ENCODE measurements around the gene ITPKB.
"Not testable (repeated sequence)": the region's sequence is repeated elsewhere in the genome, so short reads cannot be mapped to it uniquely, and the experiment has no call there.

The ITPKB gene

DNA sequence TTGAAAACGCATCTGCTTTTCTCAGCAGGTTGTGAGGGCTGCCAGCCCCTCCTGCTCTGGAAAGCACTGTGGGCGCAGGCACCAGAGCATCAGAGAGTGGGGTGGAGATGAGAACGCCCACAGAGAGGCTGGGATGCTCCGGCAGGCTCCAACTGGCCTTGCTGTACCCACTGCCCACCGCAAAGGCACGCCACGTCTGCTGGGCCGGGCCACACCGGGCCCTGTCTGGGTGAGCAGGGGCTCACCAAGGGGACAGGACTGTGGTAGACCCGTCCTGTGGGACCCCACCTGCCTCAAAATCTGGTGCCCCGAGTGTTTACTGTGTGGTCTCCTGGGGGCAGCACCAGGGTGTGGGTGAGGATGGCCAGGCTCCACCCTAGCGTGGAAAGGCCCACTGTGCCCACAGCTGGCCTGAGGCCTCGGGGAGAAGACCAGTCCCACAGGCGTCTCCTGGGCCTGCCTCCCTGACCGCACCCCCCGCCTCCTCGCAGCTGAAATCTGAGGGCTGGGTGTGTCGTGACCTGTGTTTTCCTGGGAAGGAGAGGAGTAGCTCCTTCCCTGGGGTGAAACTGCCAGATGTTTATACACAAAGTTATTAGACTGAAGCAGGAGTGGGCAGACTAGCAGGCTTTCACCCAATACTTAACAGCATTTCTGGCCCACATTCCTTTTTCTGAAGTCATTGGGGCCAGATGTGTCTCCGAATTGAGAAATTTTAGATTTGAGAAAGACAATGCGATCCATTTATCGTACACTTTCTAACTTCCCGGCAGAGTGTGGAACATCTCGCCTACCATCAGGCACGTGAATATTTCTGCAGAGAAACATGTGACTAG, 136.7 kb downstream of the ITPKB start:
- no peak for DNase-seq (ENCODE audit: low spot score)

DNA sequence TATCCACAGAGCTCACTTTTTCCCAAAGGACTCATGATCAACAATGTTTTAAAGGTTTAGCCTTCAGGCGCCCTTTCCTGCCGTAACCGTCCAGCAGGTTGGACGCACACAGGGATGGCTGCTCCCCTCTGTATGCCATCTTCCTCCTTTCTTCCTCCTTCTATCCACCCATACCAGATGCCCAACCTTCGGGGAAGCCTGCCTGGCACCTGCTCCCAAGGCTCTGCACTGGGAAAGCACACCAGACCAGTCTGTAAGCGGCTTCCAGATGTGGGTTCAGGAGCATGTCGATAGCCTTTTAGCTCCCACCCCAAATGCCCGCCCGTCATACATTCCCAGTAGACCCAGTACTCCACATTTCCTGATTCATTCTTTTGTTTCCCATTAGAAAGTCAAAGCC, 137.6 kb downstream of the ITPKB start:
- no peak for DNase-seq (ENCODE audit: low spot score)

DNA sequence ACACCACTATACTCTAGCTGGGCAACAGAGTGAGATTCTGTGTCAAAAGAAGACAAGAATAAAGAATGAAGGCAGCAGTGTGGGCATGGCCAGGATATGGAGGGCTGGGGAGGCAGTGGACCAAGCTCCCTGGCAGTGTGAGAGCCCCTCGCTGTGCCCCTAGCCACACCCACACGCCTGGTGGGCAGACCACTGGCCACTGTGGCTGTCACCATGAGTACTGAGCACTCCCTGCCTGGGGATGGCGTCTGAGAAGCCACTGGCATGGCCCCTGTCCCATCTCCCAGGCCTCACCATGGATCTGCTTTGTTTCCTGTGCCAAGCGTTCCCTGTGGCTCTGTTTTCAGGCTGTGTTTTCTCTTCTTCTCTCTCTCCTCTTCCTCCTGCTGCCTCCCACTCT, 138.8 kb downstream of the ITPKB start:
- DNase-seq (ENCODE audit: low spot score), result no peak

DNA sequence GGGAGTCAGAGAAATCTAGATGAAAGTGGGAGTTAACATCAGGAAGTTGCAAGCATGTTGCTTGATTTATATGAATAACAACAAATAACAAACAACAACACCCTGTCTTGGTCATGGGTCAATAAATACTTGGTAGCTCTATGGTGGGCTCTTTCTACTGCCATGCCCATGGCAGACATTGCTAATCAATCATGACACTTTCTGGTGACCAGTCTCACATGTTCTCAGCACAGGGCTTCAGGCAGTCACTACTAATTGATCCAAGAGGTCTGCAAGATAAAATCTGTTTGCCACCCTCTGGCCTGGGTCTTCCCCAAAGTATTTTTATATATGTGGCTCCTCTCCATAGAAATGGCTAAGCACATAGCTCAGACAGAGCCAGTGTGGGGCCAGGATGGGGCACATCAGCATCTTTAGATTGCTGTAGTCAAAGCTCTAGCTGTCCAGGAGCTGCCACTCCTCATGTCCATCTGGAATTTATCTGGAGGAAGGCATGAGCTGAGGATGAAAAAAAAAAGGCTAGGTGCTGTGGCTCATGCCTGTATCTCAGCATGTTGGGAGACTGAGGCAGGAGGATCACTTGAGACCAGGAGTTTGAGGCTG, 139.3 kb downstream of the ITPKB start:
- DNase-seq (ENCODE audit: low spot score), result no peak

DNA sequence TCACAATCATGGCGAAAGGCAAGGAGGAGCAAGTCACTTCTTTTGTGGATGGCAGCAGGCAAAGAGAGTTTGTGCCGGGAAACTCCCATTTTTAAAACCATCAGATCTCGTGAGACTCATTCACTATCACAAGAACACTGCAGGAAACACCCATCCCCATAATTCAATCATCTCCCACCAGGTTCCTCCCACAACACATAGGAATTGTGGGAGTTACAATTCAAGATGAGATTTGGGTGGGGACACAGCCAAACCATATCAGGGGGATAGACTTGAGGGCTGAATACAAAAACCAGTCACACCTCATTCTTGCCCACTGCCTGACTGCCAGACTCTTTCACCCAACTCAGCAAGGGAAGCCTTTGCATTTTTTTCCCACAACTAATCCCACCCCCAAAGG, 140.1 kb downstream of the ITPKB start:
- DNase-seq (ENCODE audit: low spot score), result not testable (repeated sequence)

DNA sequence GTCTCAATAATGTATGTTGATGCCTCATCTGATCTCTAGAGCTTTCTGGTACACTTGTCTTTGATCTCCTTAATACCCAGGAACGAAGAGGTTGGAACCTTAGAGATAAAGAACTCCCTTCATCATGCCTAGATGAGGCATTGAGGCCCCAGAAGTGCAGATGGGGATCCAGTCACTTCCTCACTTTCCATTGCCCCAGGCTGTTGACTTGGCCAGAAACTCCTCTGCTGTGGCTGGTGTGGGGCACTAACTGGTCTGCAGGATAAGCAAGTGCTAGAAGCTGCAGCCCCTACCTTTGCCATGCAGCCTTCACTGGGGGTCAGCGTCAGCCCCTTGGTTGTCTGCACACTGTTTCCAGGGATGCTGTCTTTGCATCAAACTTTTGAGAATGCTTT, 140.6 kb downstream of the ITPKB start:
- no peak for DNase-seq (ENCODE audit: low spot score)

DNA sequence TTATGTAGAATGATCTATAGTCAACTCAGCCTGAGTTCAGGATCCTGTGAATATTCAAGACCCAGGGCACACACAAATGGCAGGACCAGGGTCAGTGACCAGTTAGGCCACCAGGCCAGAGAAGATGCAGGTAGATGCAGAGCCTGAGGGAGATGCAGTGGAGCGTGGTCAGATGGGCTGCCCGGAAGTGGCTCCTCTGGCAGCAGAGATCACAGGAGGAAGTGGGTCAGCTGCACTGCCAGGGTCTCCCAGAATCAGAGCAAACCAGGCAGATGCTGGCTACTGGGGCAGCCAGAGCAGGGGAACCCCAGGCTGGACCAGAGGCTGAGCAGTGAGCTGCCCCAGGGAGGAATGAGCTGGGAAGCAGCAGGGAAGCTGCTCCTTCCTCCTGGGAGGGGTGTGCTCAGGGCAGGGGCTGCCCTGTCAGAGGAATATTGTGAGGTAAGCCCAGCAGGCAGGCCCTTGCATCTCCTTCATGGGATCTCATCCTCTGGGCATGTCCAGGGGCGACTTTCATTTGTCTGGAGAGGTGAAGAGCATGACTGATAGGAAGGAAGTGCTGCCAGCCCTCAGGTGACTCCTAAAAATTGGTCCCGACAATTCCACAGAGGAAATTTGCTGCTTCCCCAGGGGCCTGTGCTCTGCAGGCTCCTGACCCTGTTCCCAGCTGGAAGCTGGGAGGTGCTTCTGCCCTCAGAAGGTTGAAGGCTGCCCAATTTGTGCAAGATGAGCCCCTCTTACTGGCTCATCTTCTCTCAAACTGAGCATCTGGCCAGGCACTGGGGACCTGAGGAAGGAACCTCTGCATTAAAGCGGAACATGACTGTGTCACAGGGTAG, 141.2 kb downstream of the ITPKB start:
- DNase-seq (ENCODE audit: low spot score), result no peak

DNA sequence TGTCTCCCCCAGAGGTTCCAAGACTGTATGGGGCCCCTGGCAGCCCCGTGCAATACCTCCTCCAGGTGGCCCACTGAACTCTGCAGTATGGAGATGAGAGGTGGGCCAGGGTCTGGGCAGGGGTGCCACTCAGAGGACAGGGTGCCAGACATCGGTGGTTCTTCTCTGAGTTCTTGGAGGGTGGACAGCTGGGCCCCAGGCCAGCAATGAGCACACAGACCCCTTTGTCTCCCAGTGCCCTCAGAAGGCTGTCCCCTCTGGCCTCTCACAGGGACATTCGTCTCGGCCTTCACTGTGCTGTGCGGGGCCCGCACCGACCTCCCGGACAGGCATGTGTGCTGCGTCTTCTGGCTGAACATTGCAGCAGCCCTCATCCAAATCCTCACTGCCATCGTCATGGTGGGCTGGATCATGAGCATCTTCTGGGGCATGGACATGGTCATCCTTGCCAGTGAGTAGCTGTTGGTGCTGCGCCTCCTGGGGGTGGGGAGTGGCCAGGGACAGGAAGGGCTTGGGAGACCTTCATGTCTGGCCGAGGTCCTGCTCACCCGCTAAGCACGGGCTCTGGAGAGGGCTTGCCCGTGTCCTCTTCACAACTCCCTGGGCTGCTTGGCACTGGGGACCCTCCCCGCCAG, 142.4 kb downstream of the ITPKB start:
- DNase-seq (ENCODE audit: low spot score), result no peak

DNA sequence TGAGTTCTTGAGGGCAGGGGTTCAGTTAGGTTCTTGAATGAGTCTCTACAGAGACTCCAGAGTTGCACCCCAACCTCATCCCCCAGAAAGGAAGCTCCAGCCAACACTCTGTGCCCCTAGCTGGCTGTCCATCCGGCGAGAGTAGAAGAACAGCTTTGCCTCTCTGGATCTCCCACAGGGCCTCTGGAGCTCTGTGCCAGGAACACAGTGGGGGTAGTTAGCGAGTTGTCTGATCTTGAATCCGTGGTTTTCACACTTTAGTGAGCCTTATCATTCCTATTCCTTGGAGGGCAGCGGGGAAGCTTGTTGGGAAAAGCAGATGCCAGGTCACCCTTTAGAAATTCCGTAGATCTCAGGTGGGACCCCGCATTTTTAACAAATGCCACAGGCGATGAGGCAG, 145.5 kb downstream of the ITPKB start:
- no peak for DNase-seq (ENCODE audit: low spot score)

DNA sequence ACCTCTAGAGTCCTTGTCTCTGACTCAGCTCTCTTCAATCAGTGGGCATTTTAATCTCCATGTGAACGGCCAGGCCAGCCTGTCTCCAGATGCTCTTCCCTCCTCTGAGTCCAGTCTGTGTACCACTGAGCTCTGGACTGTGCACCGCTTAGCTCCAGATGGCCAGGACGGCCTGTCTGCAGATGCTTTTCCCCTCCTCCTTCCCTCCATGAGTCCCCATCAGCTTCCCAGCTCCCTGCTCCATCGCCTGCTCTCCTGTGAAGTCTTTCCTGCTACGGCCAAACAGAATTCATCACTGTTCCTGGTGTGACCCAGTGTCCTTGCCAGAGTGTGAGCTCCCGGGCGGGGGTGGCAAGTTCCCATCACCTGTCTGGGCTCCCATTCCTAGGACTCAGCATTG, 148.5 kb downstream of the ITPKB start:
- no peak for DNase-seq (ENCODE audit: low spot score)

DNA sequence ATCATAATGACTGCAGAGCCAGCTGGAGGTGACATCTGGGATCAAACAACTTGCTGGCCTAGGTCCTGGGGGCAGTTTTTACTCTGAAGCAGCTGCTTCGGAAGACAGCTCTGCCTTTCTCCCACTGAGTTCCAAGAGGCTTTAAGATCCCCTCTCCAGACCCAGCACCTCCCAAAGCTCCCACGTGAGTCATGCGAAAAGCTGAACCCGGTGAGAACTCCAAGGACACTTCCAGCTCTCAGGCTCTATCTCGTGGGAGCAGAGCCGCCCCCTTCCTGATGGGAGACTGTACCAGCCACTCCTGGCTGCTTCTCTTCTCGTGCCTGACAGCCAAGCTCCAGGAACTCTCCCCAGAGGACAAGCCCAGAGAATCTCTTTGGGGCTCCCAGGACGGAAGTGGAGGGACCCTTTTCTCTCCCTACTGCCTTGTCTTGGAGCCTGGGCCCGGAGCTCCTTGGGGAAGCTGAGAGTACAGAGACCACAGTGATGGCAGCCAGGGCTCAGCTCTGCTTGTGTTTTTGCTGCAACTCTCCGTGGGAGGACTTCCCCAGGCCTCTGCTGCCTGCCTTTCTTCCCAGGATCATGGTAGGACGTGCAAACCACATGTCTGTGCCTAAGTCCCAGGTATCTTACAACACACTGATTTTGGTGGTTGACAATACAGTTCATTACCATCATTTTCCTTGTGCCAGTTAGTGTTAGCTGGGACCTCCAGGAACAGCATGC, 149.9 kb downstream of the ITPKB start:
- DNase-seq (ENCODE audit: low spot score), result no peak

DNA sequence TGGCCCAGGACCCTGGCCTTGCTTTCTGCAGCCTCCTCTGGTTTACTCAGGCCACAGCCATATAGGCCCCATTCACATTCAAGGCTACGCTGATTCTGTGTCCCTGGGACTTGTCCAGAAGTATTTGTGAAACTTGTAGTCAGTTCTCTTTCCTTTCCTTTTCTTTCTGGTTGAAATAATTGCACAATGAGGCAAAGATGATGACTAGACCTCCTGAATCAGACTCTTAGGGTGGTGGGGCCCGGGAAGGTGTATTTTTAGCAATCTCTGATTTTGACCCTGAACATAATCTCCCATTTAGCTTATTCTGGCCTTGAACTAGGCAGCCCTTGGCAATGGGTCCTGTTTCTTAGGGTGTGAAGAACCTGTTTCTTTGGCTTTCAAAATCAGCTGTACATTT, 150.6 kb downstream of the ITPKB start:
- DNase-seq (ENCODE audit: low spot score), result no peak

DNA sequence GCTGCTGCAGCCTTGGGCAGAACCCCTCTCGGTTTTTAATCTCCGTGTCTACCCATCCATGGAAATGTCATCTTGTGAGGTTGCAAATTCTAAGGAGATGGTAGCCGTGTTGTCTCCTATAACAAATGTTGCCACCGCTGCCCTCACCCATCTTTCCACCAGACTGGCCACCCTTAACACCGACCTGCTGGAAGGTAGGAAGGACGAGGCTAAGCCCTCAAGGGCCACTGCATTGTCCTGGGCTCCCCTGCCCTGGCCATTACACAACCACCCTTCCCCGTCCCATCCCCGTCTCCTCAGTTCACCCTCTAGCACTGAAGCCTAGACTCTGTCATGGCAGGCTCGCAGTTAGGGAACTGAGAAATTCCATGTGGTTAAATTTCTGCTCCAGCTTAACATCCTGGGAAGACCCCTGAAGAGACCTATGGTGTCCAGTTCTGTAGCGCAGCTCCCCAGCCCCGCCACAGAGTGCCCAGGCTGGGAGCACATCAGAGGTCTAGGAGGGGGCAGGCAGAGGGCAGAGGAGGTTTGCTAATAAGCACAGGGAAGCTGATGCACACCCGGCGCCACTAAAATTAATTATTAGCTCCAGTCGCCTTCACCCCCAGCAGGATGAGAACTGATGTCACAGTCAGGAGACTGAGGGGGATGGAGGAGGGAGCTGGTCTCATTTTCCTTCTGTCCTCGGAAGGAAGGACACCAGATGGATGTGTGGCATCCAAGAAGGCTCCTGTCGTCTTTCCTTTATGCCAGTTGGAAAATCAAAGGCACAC, 152.2 kb downstream of the ITPKB start:
- no peak for DNase-seq (ENCODE audit: low spot score)

DNA sequence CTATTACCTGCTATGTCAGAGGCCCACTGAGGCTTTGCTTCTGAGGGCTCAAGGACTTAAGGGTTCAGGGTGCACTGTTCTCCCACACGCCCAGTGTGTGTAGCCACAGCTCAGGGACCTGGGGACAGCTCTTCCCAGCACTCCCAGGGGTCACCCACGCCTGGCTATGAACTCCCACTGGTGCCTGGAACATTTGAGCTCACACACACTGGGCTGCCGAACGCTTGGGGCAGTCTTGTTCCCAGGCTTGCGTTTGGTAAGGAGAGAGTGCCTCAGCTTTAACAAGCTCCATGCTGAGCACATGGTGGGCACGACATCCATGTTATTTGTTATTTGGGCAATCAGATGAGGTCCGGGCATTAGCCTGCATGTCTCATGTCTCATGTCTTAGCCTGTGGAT, 153.0 kb downstream of the ITPKB start:
- no peak for DNase-seq (ENCODE audit: low spot score)

DNA sequence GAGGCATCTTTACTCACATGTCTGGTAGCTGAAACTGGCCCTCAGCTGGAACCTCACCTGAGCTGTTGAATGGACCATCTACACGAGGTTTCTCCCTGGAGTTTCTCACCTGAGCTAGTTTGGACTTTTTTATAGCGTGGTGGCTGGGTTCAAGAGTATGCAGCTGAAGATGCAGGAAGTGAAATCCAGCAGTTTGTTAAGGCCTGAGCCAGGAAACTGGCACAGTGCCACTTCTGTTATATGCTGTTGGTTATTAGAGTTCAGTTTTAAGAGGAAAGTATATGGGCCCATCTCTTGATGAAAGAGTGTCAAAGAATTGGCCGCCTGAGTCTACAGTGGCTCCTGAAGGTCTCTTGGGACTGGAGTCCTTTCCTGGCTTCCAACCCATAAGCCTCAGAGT, 154.9 kb downstream of the ITPKB start:
- DNase-seq (ENCODE audit: low spot score), result no peak

DNA sequence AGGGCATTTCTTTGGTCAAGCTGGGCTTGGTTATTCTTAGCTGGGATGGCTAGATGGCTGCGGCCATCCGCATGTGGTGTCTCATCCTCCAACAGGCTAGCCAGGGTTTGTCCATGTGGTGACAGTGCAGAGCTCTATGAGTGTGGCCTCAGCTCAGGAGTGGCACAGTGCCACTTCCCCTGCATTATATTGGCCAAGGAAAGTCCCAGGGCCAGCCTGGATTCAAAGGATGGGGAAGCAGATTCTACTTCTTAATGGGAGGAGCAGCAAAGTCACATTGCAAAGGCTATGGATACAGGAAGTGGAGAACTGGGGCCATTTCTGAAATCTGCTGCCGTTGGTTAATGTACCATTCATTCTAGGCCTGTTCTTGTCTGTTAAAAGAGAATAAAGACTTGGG, 156.1 kb downstream of the ITPKB start:
- DNase-seq (ENCODE audit: low spot score), result no peak
